IMR-90 (cell line): Measurements from ENCODE around the gene SYTL4. TPM values are rescaled to one million over a fixed set of nuclear protein-coding genes. Genes with fewer than 3 reads are reported as not detected.

Source experiments
- ATAC-seq: fragments of 200-7000 bp; cut with Tn5 transposase; 2 replicates; pipeline ENCODE4 v1.9.1; 2020; ENCODE audit warnings: low read depth, mild to moderate bottlenecking, moderate library complexity
- BruUV-seq: library from RNA; stranded (reverse); fragments of 400-500 nt; replicated peaks from 2 replicates; lab custom pipeline; 2021; lab: Mats Ljungman, UMichigan
- CTCF ChIA-PET: fragments of 300-600 bp; formaldehyde crosslinking; extraction: SDS; loops from one replicate; lab custom pipeline; 2021; ENCODE audit warnings: antibody characterized with exemption; lab: Yijun Ruan, JAX
- POLR2A ChIA-PET: fragments of 300-600 bp; sonication (Branson Sonifier 250); formaldehyde crosslinking; loops from one replicate; lab custom pipeline; 2022; ENCODE audit warnings: antibody characterized with exemption; ENCODE audit not compliant: unreplicated experiment; lab: Charles Lee
- DNase-seq: peaks from one replicate; pipeline ENCODE4 v3.0.0; 2013
- H2AFZ ChIP-seq: replicated peaks from 2 replicates; pipeline ENCODE3; 2013; ENCODE audit warnings: low read length, mild to moderate bottlenecking; ENCODE audit not compliant: poor library complexity
- H2AK5ac ChIP-seq: 2 replicates; pipeline ENCODE4 v1.6.1; 2013; ENCODE audit warnings: low read depth, low read length, inconsistent platforms
- H2AK9ac ChIP-seq: replicated peaks from 2 replicates; pipeline ENCODE3; 2013; ENCODE audit warnings: mild to moderate bottlenecking, low read depth, low read length, moderate library complexity; ENCODE audit not compliant: poor library complexity
- H2BK120ac ChIP-seq: 2 replicates; pipeline ENCODE4 v1.6.1; 2013; ENCODE audit warnings: low read depth, low read length, inconsistent platforms
- H2BK15ac ChIP-seq: 3 replicates; pipeline ENCODE4 v1.6.1; 2013; ENCODE audit warnings: low read depth, low read length, inconsistent platforms
- H2BK20ac ChIP-seq: 2 replicates; pipeline ENCODE4 v1.6.1; 2013; ENCODE audit warnings: low read depth, mild to moderate bottlenecking, inconsistent platforms, low read length, moderate library complexity
- H2BK5ac ChIP-seq: 2 replicates; pipeline ENCODE4 v1.6.1; 2013; ENCODE audit warnings: mild to moderate bottlenecking, low read depth, low read length, inconsistent platforms; ENCODE audit not compliant: poor library complexity, severe bottlenecking
- H3K14ac ChIP-seq: replicated peaks from 2 replicates; pipeline ENCODE4 v1.6.1; 2013; ENCODE audit warnings: low read depth, low read length, inconsistent platforms
- H3K18ac ChIP-seq: 2 replicates; pipeline ENCODE4 v1.6.1; 2013; ENCODE audit warnings: low read depth, low read length, control low read depth
- H3K23ac ChIP-seq: 2 replicates; pipeline ENCODE4 v1.6.1; 2013; ENCODE audit warnings: low read depth, low read length, inconsistent platforms
- H3K27ac ChIP-seq: 2 replicates; pipeline ENCODE4 v1.5.1; 2013; ENCODE audit warnings: mild to moderate bottlenecking, control low read depth, low read length; ENCODE audit not compliant: insufficient read depth
- H3K27me3 ChIP-seq: 2 replicates; pipeline ENCODE4 v1.6.1; 2013; ENCODE audit warnings: low read length; ENCODE audit not compliant: control insufficient read depth, insufficient read depth
- H3K36me3 ChIP-seq: 2 replicates; pipeline ENCODE4 v1.6.1; 2013; ENCODE audit warnings: low read length, mixed read lengths; ENCODE audit not compliant: control insufficient read depth, insufficient read depth
- H3K4ac ChIP-seq: 2 replicates; pipeline ENCODE4 v1.6.1; 2013; ENCODE audit warnings: low read depth, low read length, inconsistent platforms
- H3K4me1 ChIP-seq: 2 replicates; pipeline ENCODE4 v1.6.1; 2013; ENCODE audit warnings: low read length, mixed read lengths; ENCODE audit not compliant: control insufficient read depth, insufficient read depth
- H3K4me2 ChIP-seq: 2 replicates; pipeline ENCODE4 v1.6.1; 2013; ENCODE audit warnings: low read depth, mild to moderate bottlenecking, control low read depth, low read length, moderate library complexity
- H3K4me3 ChIP-seq: 2 replicates; pipeline ENCODE4 v1.5.1; 2013; ENCODE audit warnings: low read depth, mild to moderate bottlenecking, control low read depth, low read length, moderate library complexity; ENCODE audit not compliant: insufficient read depth
- H3K56ac ChIP-seq: 2 replicates; pipeline ENCODE4 v1.6.1; 2013; ENCODE audit warnings: low read length, inconsistent platforms; ENCODE audit not compliant: insufficient read depth; ENCODE audit errors: extremely low read depth
- H3K79me1 ChIP-seq, 2 experiments: 2 replicates each; pipeline ENCODE4 v1.6.1; 2013; ENCODE audit warnings: low read length in 2 of 2, inconsistent platforms in 1 of 2, low read depth in 1 of 2
- H3K9ac ChIP-seq: 2 replicates; pipeline ENCODE4 v1.6.1; 2013; ENCODE audit warnings: low read depth, low read length, control low read depth
- H3K9me1 ChIP-seq: 2 replicates; pipeline ENCODE4 v1.6.1; 2013; ENCODE audit warnings: low read length, inconsistent platforms; ENCODE audit not compliant: insufficient read depth
- H3K9me3 ChIP-seq: 2 replicates; pipeline ENCODE4 v1.6.1; 2013; ENCODE audit warnings: low read length; ENCODE audit not compliant: control insufficient read depth, insufficient read depth
- H4K20me1 ChIP-seq: 2 replicates; pipeline ENCODE4 v1.6.1; 2013; ENCODE audit warnings: low read length, inconsistent platforms; ENCODE audit not compliant: insufficient read depth
- H4K5ac ChIP-seq: 2 replicates; pipeline ENCODE4 v1.6.1; 2013; ENCODE audit warnings: mild to moderate bottlenecking, low read depth, low read length, control low read depth
- H4K8ac ChIP-seq, 2 experiments: 2 replicates each; pipeline ENCODE4 v1.6.1; 2013; ENCODE audit warnings: low read depth in 2 of 2, low read length in 2 of 2, control low read depth in 1 of 2, inconsistent platforms in 1 of 2
- H4K91ac ChIP-seq: 2 replicates; pipeline ENCODE4 v1.6.1; 2013; ENCODE audit warnings: low read depth, low read length, inconsistent platforms; ENCODE audit not compliant: insufficient read depth
- CEBPB ChIP-seq: IDR thresholded peaks from 2 replicates; pipeline ENCODE4 v1.6.1; 2012; ENCODE audit warnings: low read depth, low read length, improper control_type of control experiment
- CHD1 ChIP-seq: IDR thresholded peaks from 2 replicates; pipeline ENCODE4 v1.6.1; 2012; ENCODE audit warnings: low read depth, low read length, improper control_type of control experiment
- FOS ChIP-seq: fragments of 150-350 bp; IDR thresholded peaks from 2 replicates; pipeline ENCODE4 v1.6.1; 2016; ENCODE audit warnings: low read depth, low read length
- MAFK ChIP-seq: IDR thresholded peaks from 2 replicates; pipeline ENCODE4 v1.6.1; 2012; ENCODE audit warnings: low read depth, low read length, improper control_type of control experiment
- MAZ ChIP-seq: IDR thresholded peaks from 2 replicates; pipeline ENCODE4 v1.6.1; 2012; ENCODE audit warnings: low read depth, mild to moderate bottlenecking, low read length, improper control_type of control experiment, moderate library complexity, borderline replicate concordance
- MXI1 ChIP-seq: IDR thresholded peaks from 2 replicates; pipeline ENCODE4 v1.6.1; 2012; ENCODE audit warnings: low read depth, mild to moderate bottlenecking, low read length, moderate library complexity, borderline replicate concordance
- NFE2L2 ChIP-seq: fragments of 150-350 bp; IDR thresholded peaks from 2 replicates; pipeline ENCODE4 v1.6.1; 2016; ENCODE audit warnings: low read depth, mild to moderate bottlenecking, low read length
- RAD21 ChIP-seq: IDR thresholded peaks from 2 replicates; pipeline ENCODE4 v1.6.1; 2012; ENCODE audit warnings: low read length, improper control_type of control experiment
- SMC3 ChIP-seq: fragments of 150-350 bp; IDR thresholded peaks from 2 replicates; pipeline ENCODE4 v1.6.1; 2016; ENCODE audit warnings: low read depth, mild to moderate bottlenecking, antibody characterized with exemption, low read length, moderate library complexity
- WGBS, 2 experiments: methylation state at CpG; one replicate each; pipeline versions ENCODE4 v1.1.5 to v1.1.7; 2013; ENCODE audit warnings: missing lambda C conversion rate in 2 of 2; ENCODE audit not compliant: insufficient read length in 1 of 2; ENCODE audit errors: extremely low coverage in 2 of 2; 5-methylcytosine and 5-hydroxymethylcytosine counted together
- dilution Hi-C: fragments of 300-500 bp; cut with HindIII; formaldehyde crosslinking; loops from one replicate; pipeline ENCODE4 v1.14.3; 2018; ENCODE audit warnings: low sequenced_read_pairs; ENCODE audit not compliant: unreplicated experiment
- in situ Hi-C: fragments of 300-500 bp; cut with MboI; formaldehyde crosslinking; loops from 3 replicates; pipeline ENCODE4 v1.14.3; 2019; ENCODE audit warnings: low sequenced_read_pairs, inconsistent platforms, mixed read lengths
- intact Hi-C: fragments of 100-400 bp; cut with micrococcal nuclease; formaldehyde crosslinking; loops from 2 replicates; pipeline ENCODE4 v1.10.0; 2022
- polyA plus RNA-seq, 3 experiments: library from polyadenylated mRNA; depleted of rRNA; stranded (reverse); fragments of >200 nt; gene quantifications; 2 replicates each; pipeline ENCODE4 v1.2.3, GENCODE V29; 2012; ENCODE audit warnings: low replicate concordance in 1 of 3
- total RNA-seq: library from RNA; depleted of rRNA; stranded (reverse); fragments of >200 nt; gene quantifications from 2 replicates; pipeline ENCODE4 v1.2.3, GENCODE V29; 2012
- TF ChIP-seq, protein P1 (sequence below): fragments of 150-350 bp; IDR thresholded peaks from 2 replicates; pipeline ENCODE4 v1.6.1; 2016; ENCODE audit warnings: low read depth, mild to moderate bottlenecking, low read length, moderate library complexity, borderline replicate concordance
- TF ChIP-seq, protein P2 (sequence below): conservative IDR thresholded peaks from 2 replicates; pipeline ENCODE4 v1.5.1; 2012; ENCODE audit warnings: mild to moderate bottlenecking, low read depth, low read length, improper control_type of control experiment
- TF ChIP-seq, protein P3 (sequence below): fragments of 150-350 bp; IDR thresholded peaks from 2 replicates; pipeline ENCODE4 v1.6.1; 2017; ENCODE audit warnings: mild to moderate bottlenecking, antibody characterized with exemption, low read length, low read depth

The SYTL4 gene
- total and polyA plus RNA-seq, 2 of the 4 experiments (the other 2 are of a cell fraction), result 2.3 to 2.4 TPM

DNA sequence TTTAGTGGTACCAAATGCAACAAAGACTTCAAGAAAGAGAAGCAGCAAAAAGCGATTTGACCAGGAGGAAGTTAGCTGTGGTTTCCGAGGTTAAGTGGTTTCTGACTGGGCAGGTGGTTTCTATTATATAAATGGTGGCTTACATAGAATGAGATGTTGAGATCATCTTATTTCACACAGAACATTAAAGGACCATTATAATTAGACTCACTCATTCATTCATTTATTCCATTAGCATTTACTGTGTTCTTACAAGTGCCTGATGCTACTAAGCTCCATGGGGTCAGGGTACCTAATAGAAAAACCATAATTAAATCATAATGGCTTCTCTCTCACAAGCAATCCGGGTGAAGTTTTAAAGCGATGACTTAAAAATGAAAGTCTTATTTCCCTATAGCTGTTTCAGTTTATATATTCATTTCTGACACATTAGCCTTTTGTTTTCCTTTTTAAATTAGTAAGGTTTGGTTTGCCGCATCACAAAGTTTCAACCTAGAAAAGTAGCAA, 105.9 kb downstream of the SYTL4 start:
- POLR2A ChIA-PET, result no interaction called here
- Histone ChIP-seq H4K20me1 (no peaks in the 10 kb centered on the region), H2AK5ac (no peak overlapping the region), H3K9ac (no peak overlapping the region), H2AFZ (no peak overlapping the region), H3K18ac (no peak overlapping the region), H2BK20ac (no peak overlapping the region), H3K4me1 (no peaks in the 10 kb centered on the region), H3K14ac (no peak overlapping the region), H3K27ac (no peak overlapping the region), H3K9me3 (no peaks in the 10 kb centered on the region), H3K79me1 (no peaks in the 10 kb centered on the region), H3K27me3 (no peaks in the 10 kb centered on the region; the same call in 1 of the 2 replicates), H3K23ac (no peak overlapping the region), H3K4me2 (no peak overlapping the region), H4K91ac (no peak overlapping the region), H3K9me1 (no peaks in the 10 kb centered on the region), H2AK9ac (no peak overlapping the region), H2BK15ac (no peak overlapping the region), H2BK120ac (no peak overlapping the region), H2BK5ac (no peak overlapping the region), H4K5ac (no peak overlapping the region), H3K4ac (no peak overlapping the region), H3K4me3 (no peak overlapping the region), H4K8ac (no peak overlapping the region), H3K56ac (no peak overlapping the region), H3K36me3 (no peaks in the 10 kb centered on the region; the same call in 1 of the 2 replicates)
- CTCF ChIA-PET, result interaction anchor here (1.8 kb wide), 1 partner anchor 11 kb away, joined by 9 read pairs; no protein-coding TSS in a partner anchor
- TF ChIP-seq RAD21, result no peak
- TF ChIP-seq MAZ, result no peak
- TF ChIP-seq, protein P1, sequence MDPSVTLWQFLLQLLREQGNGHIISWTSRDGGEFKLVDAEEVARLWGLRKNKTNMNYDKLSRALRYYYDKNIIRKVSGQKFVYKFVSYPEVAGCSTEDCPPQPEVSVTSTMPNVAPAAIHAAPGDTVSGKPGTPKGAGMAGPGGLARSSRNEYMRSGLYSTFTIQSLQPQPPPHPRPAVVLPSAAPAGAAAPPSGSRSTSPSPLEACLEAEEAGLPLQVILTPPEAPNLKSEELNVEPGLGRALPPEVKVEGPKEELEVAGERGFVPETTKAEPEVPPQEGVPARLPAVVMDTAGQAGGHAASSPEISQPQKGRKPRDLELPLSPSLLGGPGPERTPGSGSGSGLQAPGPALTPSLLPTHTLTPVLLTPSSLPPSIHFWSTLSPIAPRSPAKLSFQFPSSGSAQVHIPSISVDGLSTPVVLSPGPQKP, result no peak
- TF ChIP-seq CHD1, result no peak
- TF ChIP-seq, protein P2, sequence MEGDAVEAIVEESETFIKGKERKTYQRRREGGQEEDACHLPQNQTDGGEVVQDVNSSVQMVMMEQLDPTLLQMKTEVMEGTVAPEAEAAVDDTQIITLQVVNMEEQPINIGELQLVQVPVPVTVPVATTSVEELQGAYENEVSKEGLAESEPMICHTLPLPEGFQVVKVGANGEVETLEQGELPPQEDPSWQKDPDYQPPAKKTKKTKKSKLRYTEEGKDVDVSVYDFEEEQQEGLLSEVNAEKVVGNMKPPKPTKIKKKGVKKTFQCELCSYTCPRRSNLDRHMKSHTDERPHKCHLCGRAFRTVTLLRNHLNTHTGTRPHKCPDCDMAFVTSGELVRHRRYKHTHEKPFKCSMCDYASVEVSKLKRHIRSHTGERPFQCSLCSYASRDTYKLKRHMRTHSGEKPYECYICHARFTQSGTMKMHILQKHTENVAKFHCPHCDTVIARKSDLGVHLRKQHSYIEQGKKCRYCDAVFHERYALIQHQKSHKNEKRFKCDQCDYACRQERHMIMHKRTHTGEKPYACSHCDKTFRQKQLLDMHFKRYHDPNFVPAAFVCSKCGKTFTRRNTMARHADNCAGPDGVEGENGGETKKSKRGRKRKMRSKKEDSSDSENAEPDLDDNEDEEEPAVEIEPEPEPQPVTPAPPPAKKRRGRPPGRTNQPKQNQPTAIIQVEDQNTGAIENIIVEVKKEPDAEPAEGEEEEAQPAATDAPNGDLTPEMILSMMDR, result no peak
- no peak for TF ChIP-seq MAFK
- TF ChIP-seq SMC3, result no peak
- TF ChIP-seq FOS, result no peak
- TF ChIP-seq, protein P3, sequence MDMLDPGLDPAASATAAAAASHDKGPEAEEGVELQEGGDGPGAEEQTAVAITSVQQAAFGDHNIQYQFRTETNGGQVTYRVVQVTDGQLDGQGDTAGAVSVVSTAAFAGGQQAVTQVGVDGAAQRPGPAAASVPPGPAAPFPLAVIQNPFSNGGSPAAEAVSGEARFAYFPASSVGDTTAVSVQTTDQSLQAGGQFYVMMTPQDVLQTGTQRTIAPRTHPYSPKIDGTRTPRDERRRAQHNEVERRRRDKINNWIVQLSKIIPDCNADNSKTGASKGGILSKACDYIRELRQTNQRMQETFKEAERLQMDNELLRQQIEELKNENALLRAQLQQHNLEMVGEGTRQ, result no peak
- TF ChIP-seq MXI1, result no peak
- TF ChIP-seq NFE2L2, result no peak
- no peak for TF ChIP-seq CEBPB
- in situ Hi-C loops, result no loop called here
- no TSS peak for BruUV-seq
- dilution Hi-C loops, result no loop called here
- no CpG with 5 or more reads among the region's 5 CpGs for WGBS, 2 experiments
- intact Hi-C loops, result no loop called here
- no peak for ATAC-seq
- no peak for DNase-seq
